HG03060 (cell line): ENCODE results near the gene TBC1D5.
"Not testable (repeated sequence)": the region's sequence is repeated elsewhere in the genome, so short reads cannot be mapped to it uniquely, and the experiment has no call there.

Source experiments
- ATAC-seq: cut with Tn5 transposase; IDR thresholded peaks from one replicate; pipeline ENCODE4 v1.9.1; 2021; ENCODE audit warnings: low read depth, moderate number of reproducible peaks; ENCODE audit not compliant: unreplicated experiment

TBC1D5 gene

DNA sequence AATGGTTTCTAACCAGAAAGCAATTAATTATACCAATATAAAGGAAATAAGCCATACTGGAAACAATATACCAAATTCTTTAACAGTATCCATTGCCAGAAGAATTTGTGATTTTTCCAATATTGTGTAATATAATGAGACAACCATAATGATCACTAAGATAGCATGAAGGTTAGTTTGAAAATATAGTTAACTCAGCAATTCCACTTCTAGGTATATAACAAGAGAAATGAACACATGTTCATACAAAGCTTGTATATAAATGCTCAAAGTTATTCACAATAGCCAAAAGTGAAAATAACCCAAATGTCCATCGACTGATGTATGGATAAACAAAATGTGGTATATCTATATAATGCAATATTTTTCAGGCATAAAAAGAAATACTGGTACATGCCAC, 369.1 kb downstream of the TBC1D5 start:
- no peak for ATAC-seq

GRCh38 chr3:17372362-17373210, 369.8 kb downstream of the TBC1D5 start:
- no peak for ATAC-seq

GRCh38 chr3:17369973-17370372, 372.5 kb downstream of the TBC1D5 start:
- ATAC-seq, result no peak

- ATAC-seq, result no peak
Observed at GRCh38 chr3:17367171-17367570, 375.3 kb downstream of the TBC1D5 start.

DNA sequence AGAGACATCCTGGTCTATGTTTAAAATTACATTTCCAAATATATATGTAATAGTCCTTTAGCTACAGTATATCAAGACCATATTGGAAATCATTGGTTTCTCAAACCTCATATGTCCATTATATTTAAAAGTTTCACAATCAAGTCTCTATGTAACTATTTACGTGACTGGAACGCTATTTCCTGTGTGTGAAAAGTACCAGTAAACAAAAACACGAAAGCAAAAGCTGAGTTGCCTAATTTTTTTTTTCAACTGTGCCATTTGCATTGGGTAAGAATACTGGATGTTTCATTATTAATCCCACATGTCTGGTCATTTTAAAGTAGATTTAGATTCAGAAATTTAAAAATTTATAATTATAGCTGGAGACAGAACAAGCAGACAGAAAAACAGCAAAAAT, 381.4 kb downstream of the TBC1D5 start:
- no peak for ATAC-seq

DNA sequence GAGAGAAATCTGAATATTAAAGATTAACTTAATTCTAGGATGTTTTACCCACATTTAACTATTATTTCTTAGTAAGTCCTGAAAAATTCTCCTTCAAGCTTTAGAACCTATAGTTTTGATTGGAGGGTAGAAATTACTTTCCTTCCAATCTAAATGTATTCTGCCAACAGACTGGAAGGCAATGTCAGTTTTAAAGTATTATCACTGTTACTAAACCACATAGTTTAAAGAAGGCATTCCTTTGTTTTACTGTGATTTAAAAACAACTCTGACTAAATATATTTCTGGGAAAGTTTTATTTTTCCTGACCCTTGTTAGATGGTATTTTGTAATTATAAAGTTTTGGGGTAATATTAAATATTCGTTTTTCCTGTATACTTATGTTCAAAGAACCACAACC, 382.5 kb downstream of the TBC1D5 start:
- no peak for ATAC-seq

DNA sequence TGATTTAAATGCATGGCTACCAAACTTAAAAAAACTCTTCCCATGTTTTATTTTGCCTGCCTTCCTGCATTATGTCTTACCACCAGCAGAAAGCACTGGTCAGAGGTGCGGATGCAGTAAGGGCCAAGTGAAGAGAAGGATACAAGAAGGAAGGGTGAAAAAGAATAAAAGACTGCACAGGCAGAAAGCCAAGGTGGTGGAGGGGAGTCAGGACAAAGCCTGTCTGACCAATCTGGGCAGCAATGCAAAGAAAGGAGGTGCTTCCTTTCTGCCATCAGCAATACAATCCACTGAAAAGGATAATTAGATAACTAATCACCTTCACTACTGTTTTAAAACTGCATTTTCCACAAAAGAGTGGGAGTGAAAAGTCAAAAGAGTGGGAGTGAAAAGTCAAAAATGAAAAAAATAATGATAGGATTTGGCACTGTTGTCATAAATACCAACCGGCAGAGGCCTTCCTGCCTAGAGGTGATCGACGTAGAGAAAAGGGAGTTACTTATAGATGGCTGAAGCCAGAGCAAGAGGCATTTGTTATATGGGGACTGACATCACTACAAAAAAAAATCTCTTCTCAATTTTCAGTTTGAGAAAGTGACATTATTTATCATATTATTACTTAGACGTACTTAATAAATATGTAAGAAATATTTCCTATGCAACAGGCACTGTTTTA, 385.3 kb downstream of the TBC1D5 start:
- no peak for ATAC-seq

DNA sequence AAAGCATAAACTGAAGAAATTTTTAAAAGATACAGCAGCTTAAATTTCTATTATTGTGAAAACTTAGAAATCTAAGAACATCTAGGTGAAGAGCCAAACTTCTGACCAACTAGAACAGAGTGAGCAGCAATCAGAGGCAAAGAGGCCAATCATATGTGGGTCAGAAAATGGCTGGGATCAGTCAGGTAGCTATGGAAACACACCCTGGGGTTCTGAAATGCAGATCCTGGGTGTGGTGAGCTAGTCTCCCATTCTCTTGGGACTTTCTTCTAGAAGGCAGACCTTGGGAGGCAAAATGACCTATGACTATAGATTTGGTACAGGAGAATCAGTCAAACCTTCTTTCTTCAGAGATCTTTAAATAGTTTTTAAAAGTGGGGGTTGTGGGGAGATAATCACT, 385.8 kb downstream of the TBC1D5 start:
- ATAC-seq, result no peak

DNA sequence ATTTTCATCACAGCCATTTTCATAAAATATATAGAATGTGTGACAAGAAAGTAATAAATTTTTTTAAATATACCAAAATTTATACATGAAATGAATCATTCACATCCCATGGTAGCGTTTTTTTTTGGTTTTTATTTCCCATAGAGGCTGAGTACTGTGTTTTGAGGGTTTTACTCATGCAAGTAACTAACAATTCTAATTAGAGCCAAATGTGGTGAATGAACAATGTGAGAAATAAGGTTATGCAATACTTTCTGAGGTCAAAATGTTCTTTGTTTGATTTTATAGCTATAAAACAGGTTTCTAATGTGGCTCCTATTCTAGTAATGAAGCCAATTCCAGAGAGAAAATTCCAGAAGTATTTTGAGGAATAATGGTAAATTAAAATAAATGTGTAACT, 386.8 kb downstream of the TBC1D5 start:
- ATAC-seq, result no peak

- no peak for ATAC-seq
Observed at GRCh38 chr3:17354341-17354740, 388.1 kb downstream of the TBC1D5 start.

- no peak for ATAC-seq
Observed at GRCh38 chr3:17352620-17353019, 389.8 kb downstream of the TBC1D5 start.

GRCh38 chr3:17351193-17351592, 391.2 kb downstream of the TBC1D5 start:
- not testable (repeated sequence) for ATAC-seq

DNA sequence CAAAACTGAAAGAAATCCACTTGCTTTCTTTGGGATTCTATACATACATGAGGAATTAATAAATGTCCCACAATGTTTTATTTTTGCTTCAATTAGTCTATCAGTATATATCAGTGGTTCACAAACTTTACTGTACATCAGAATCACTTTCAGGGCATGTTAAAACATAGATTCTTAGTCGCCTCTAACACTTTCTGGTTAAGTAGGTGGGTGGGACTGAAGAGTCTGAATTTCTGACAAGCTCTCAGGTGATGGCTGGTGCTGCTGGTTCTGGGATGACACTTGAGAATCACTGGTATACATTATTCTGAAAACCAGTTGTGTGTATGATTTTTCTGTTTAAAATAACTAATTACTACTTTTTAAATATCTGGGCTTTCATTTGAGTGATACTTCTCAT, 393.3 kb downstream of the TBC1D5 start:
- ATAC-seq, result no peak

DNA sequence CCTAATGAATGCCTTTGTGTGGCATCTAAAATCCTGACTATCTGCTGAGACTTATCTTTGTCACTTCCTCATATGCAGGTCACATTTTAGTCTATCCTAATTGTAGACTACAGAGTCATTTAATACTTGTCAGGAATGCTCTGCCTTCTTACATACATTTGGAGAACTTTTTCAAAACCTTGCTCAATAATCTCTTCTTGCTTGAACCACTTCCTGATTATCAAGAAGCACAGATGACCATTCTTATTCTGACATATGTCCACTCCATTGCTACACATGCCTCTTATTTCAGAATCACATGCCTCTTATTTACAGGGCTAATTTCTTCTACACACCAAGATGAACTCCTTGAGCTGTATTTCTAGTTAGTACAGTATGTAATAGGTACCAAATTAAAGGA, 400.3 kb downstream of the TBC1D5 start:
- ATAC-seq, result no peak

GRCh38 chr3:17340693-17341092, 401.7 kb downstream of the TBC1D5 start:
- ATAC-seq, result no peak

DNA sequence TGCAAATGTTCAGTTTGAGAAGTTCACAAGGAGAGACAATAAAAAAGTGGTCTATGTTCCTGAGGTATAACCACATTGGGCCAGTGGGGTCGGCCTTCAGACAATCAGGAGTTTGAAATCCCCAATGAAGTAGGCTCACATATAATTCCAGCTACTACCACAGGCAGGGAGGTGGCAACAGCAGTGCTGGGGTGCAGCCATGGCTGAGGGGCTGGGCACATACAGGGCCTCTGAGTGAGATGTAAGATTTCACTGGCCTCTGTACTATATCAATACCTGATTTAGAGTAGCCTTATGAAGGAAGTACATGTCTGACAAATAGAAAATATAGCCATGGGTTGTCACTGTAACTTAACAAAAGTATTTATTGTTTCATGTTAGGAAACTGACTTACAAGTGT, 402.2 kb downstream of the TBC1D5 start:
- no peak for ATAC-seq

- ATAC-seq, result no peak
Observed at GRCh38 chr3:17339132-17339575, 403.3 kb downstream of the TBC1D5 start.

GRCh38 chr3:17336291-17336690, 406.1 kb downstream of the TBC1D5 start:
- ATAC-seq, result no peak

DNA sequence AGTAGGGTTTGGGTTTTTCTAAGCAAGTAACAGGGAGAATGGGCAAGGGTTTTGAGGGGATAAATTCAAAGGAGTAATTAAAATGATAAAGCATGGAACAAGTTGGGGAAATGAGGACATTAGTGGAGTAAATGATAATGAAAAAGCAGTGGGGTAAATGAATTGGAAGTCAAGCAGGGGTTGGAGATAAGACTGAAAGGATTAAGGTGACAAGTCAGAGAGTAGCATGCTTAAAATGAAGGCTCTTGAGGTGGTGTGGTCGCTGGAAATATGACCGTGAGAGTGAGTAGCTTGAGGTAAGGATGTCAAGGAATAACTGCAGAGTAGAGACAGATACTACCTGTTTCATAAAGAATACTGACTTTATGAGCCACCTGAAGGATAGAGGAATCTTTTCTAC, 408.5 kb downstream of the TBC1D5 start:
- no peak for ATAC-seq

DNA sequence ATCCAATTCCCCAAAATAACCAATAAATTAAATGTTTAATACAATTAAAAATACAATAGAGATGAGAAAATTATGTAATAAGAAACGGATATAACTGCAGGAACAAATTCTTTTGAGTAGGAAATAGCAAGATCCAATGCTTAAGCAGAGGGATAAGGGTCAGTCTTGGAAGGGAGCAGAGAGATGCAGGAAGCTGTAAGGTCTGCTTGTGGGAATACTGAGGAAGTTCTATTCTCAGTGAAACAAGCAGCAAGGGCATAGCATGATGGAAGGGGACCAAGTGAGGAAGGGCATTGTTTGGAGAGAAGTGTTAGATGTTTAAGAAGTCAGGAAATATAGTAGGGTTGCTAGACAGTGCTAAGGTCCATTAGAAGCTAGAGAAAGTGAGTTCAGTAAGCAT, 409.0 kb downstream of the TBC1D5 start:
- ATAC-seq, result no peak

DNA sequence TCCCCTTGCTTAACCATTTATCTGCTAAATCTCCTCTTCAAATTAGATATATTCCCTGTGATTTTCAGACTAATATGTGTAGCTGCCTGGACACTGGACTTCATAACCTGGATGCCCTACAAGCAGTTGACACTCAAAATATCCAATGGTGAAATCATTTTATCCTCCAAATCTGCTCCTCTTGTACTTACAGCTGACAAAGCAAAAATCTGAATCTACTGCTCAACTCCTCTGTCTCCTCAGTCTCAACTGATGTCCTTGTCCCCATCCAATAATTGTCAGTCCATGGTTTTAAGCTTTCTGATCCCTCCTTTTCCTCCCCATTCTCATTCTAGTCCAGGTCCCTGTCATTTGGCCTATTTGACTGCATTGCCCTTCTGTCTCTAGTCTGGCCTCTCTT, 411.8 kb downstream of the TBC1D5 start:
- ATAC-seq, result no peak

GRCh38 chr3:17329927-17330326, 412.5 kb downstream of the TBC1D5 start:
- ATAC-seq, result no peak
